Common myeloid progenitor, CD34-positive (primary cell): ENCODE results near the gene CCDC18.
"Not testable (repeated sequence)": the region's sequence is repeated elsewhere in the genome, so short reads cannot be mapped to it uniquely, and the experiment has no call there.

ENCODE experiments used
- CTCF ChIA-PET: fragments of 350-600 bp; sonication (Branson Sonifier 250); formaldehyde crosslinking; loops from one replicate; lab custom pipeline; 2021; ENCODE audit warnings: antibody characterized with exemption; lab: Charles Lee
- POLR2A ChIA-PET: fragments of 350-600 bp; sonication (Branson Sonifier 250); formaldehyde crosslinking; loops from one replicate; lab custom pipeline; 2021; ENCODE audit warnings: antibody characterized with exemption; lab: Charles Lee
- DNase-seq, 3 donors: peaks; one replicate each; pipeline versions ENCODE4 v3.0.0 to v3.0.0-alpha.2; 2013
- H3K27ac ChIP-seq, 2 experiments: 1 replicate in 1 of 2; 2 replicates in 1 of 2; pipeline ENCODE4 v1.7.0; 2013; ENCODE audit warnings: inconsistent platforms in 2 of 2, low read length in 2 of 2, mild to moderate bottlenecking in 2 of 2, low read depth in 1 of 2, moderate library complexity in 1 of 2; ENCODE audit not compliant: severe bottlenecking in 2 of 2, insufficient read depth in 1 of 2, poor library complexity in 1 of 2
- H3K27me3 ChIP-seq, 5 experiments: replicated peaks in 2 of 5; 1 replicate in 3 of 5; 2 replicates in 2 of 5; pipeline versions ENCODE4 v1.6.1 to v1.7.0; 2013; ENCODE audit warnings: low read length in 4 of 5, mild to moderate bottlenecking in 2 of 5, moderate library complexity in 2 of 5, inconsistent platforms in 1 of 5; ENCODE audit not compliant: insufficient read depth in 5 of 5, control insufficient read depth in 4 of 5
- H3K36me3 ChIP-seq, 4 experiments: 1 replicate in 2 of 4; 2 replicates in 2 of 4; pipeline versions ENCODE4 v1.6.1 to v1.7.0; 2013; ENCODE audit warnings: low read length in 3 of 4, control low read depth in 1 of 4, mild to moderate bottlenecking in 1 of 4; ENCODE audit not compliant: control insufficient read depth in 4 of 4, insufficient read depth in 4 of 4
- H3K4me1 ChIP-seq, 4 experiments: 1 replicate in 3 of 4; 2 replicates in 1 of 4; pipeline versions ENCODE4 v1.6.1 to v1.7.1; 2013; ENCODE audit warnings: low read length in 3 of 4, mild to moderate bottlenecking in 3 of 4, control low read depth in 1 of 4, inconsistent platforms in 1 of 4, moderate library complexity in 1 of 4; ENCODE audit not compliant: control insufficient read depth in 4 of 4, insufficient read depth in 4 of 4; ENCODE audit errors: control extremely low read depth in 1 of 4
- H3K4me3 ChIP-seq, 7 experiments: 1 replicate in 4 of 7; 2 replicates in 3 of 7; pipeline versions ENCODE4 v1.5.1 to v1.7.0; 2013; ENCODE audit warnings: mild to moderate bottlenecking in 7 of 7, low read length in 6 of 7, moderate library complexity in 6 of 7, inconsistent platforms in 2 of 7, low read depth in 2 of 7, control low read depth in 1 of 7; ENCODE audit not compliant: insufficient read depth in 4 of 7, control insufficient read depth in 1 of 7; ENCODE audit errors: extremely low read depth in 1 of 7
- H3K9me3 ChIP-seq, 5 experiments: 1 replicate in 4 of 5; 2 replicates in 1 of 5; pipeline versions ENCODE4 v1.6.1 to v1.7.1; 2013; ENCODE audit warnings: low read length in 4 of 5, mild to moderate bottlenecking in 2 of 5, inconsistent platforms in 1 of 5, low read depth in 1 of 5, moderate library complexity in 1 of 5; ENCODE audit not compliant: control insufficient read depth in 4 of 5, insufficient read depth in 2 of 5; ENCODE audit errors: control extremely low read depth in 1 of 5
- WGBS: methylation state at CpG from one replicate; pipeline ENCODE4 v1.1.5; 2013; ENCODE audit not compliant: insufficient coverage; 5-methylcytosine and 5-hydroxymethylcytosine counted together

Gene CCDC18

GRCh38 chr1:93256433-93256832 is 75.9 kb downstream of the CCDC18 start:
- CTCF ChIA-PET: no interaction called here
- Histone ChIP-seq H3K27me3 (no peaks in the 10 kb centered on the region), H3K27ac (no peak overlapping the region), H3K4me1 (no peaks in the 10 kb centered on the region), H3K4me3 (no peak overlapping the region), H3K9me3 (peaks cover 0 to 21% (median 10%) of the 10 kb centered on the region in 5 experiments), H3K36me3 (peaks cover 9 to 41% (median 24%) of the 10 kb centered on the region in 4 experiments)
- POLR2A ChIA-PET: no interaction called here
- WGBS: no CpG with 5 or more reads among the region's 2 CpGs
- DNase-seq: no peak

- H3K36me3 ChIP-seq: peaks cover 6 to 42% (median 34%) of the 10 kb centered on the region in 4 experiments
- no peak overlapping the region for H3K27ac ChIP-seq
- ChIA-PET POLR2A (no interaction called here), CTCF (no interaction called here)
- no peaks in the 10 kb centered on the region for H3K27me3 ChIP-seq
- peaks cover 0 to 20% (median 14%) of the 10 kb centered on the region in 5 experiments for H3K9me3 ChIP-seq
- H3K4me3 ChIP-seq: no peak overlapping the region
- no peaks in the 10 kb centered on the region for H3K4me1 ChIP-seq
- DNase-seq: peak in 1 of 3 donors; percentile 7
Measured at GRCh38 chr1:93257889-93258288, 77.4 kb downstream of the CCDC18 start.

GRCh38 chr1:93260726-93261125 is 80.2 kb downstream of the CCDC18 start:
- POLR2A ChIA-PET, H3K27me3 ChIP-seq, H3K4me1 ChIP-seq, CTCF ChIA-PET, DNase-seq, H3K27ac ChIP-seq, H3K4me3 ChIP-seq: not testable (repeated sequence)
- H3K36me3 ChIP-seq: peaks cover 9 to 55% (median 42%) of the 10 kb centered on the region in 4 experiments
- H3K9me3 ChIP-seq: peaks cover 0 to 26% (median 11%) of the 10 kb centered on the region in 5 experiments
- WGBS: no CpG with 5 or more reads among the region's 3 CpGs

GRCh38 chr1:93262645-93263044 is 82.1 kb downstream of the CCDC18 start:
- Histone ChIP-seq H3K27me3 (no peaks in the 10 kb centered on the region), H3K4me1 (no peaks in the 10 kb centered on the region), H3K27ac (no peak overlapping the region), H3K9me3 (peaks cover 0 to 26% (median 11%) of the 10 kb centered on the region in 5 experiments), H3K4me3 (no peak overlapping the region), H3K36me3 (peaks cover 9 to 55% (median 41%) of the 10 kb centered on the region in 4 experiments)
- ChIA-PET CTCF (interaction anchor here (1.1 kb wide), 1 partner anchor 42 kb away, joined by 3 read pairs; no protein-coding TSS in a partner anchor), POLR2A (no interaction called here)
- 100% methylated on average over 3 of the region's 3 CpGs for WGBS
- peak in 2 of 3 donors; percentile 20 to 28 for DNase-seq

GRCh38 chr1:93268888-93269287 is 88.4 kb downstream of the CCDC18 start:
- POLR2A ChIA-PET, DNase-seq, H3K27me3 ChIP-seq, H3K4me1 ChIP-seq, H3K4me3 ChIP-seq, H3K27ac ChIP-seq, H3K9me3 ChIP-seq: not testable (repeated sequence)
- CTCF ChIA-PET: interaction anchor here (1.7 kb wide), 1 partner anchor 10 kb away, joined by 4 read pairs; no protein-coding TSS in a partner anchor
- WGBS: no CpG with 5 or more reads among the region's 3 CpGs
- H3K36me3 ChIP-seq: peaks cover 5 to 20% (median 14%) of the 10 kb centered on the region in 4 experiments

- H3K36me3 ChIP-seq, H3K27me3 ChIP-seq, H3K4me3 ChIP-seq, H3K27ac ChIP-seq, DNase-seq, H3K4me1 ChIP-seq, POLR2A ChIA-PET, H3K9me3 ChIP-seq: not testable (repeated sequence)
- CTCF ChIA-PET: interaction anchor here (1.0 kb wide), 1 partner anchor 8 kb away, joined by 4 read pairs; no protein-coding TSS in a partner anchor
- 100% methylated on average over 2 of the region's 3 CpGs for WGBS
Measured at GRCh38 chr1:93275262-93275633, 94.7 kb downstream of the CCDC18 start.

- ChIA-PET CTCF (no interaction called here), POLR2A (no interaction called here)
- no peaks in the 10 kb centered on the region for H3K27me3 ChIP-seq
- peaks cover 0 to 7% (median 0%) of the 10 kb centered on the region in 5 experiments for H3K9me3 ChIP-seq
- H3K36me3 ChIP-seq: peaks cover 0 to 11% (median 2%) of the 10 kb centered on the region in 4 experiments
- H3K4me1 ChIP-seq: no peaks in the 10 kb centered on the region
- no peak overlapping the region for H3K4me3 ChIP-seq
- WGBS: 89% methylated on average over 4 of the region's 5 CpGs
- no peak overlapping the region for H3K27ac ChIP-seq
- DNase-seq: no peak
Measured at GRCh38 chr1:93275634-93276295, 95.2 kb downstream of the CCDC18 start.
